Left renal pelvis (tissue), 4 donors: ENCODE measurements around the gene BAD. TPM values are rescaled to one million over a fixed set of nuclear protein-coding genes. Genes with fewer than 3 reads are reported as not detected.
A peak's percentile ranks its signal among the peaks of the same experiment; 100 is the strongest.
"Not testable (repeated sequence)": the region's sequence is repeated elsewhere in the genome, so short reads cannot be mapped to it uniquely, and the experiment has no call there.

ENCODE experiments used
- DNase-seq, 4 donors: peaks; one replicate each; pipeline ENCODE4 v3.0.0-alpha.2; 2013; ENCODE audit warnings: low read depth in 4 of 4, low spot score in 3 of 4
- polyA plus RNA-seq, 4 donors: library from polyadenylated mRNA; unstranded; fragments of 120-200 nt; gene quantifications; one replicate each; pipeline ENCODE4 v1.2.1, GENCODE V29; 2013; ENCODE audit not compliant: insufficient read length in 4 of 4

BAD gene
- polyA plus RNA-seq: 10 to 100 TPM; 42.1 to 69.9 (median 48.3) TPM

GRCh38 chr11:64284048-64284961 is at the start of gene BAD:
Gene BAD (minus strand): TSS chr11:64284665. CDS start chr11:64284368, 297 bp downstream.
- peak in 3 of 4 donors; percentile 81 to 86 (median 84) for DNase-seq

GRCh38 chr11:64333556-64333955 is 49.1 kb upstream of the BAD start:
- no peak for DNase-seq

GRCh38 chr11:64331569-64332371 is 47.3 kb upstream of the BAD start:
- no peak for DNase-seq

- no peak for DNase-seq
Observed at GRCh38 chr11:64330888-64331287, 46.4 kb upstream of the BAD start.

- no peak for DNase-seq
Observed at GRCh38 chr11:64327993-64328392, 43.5 kb upstream of the BAD start.

- no peak for DNase-seq
Observed at GRCh38 chr11:64327375-64327774, 42.9 kb upstream of the BAD start.

GRCh38 chr11:64324692-64325469 is 40.4 kb upstream of the BAD start:
- DNase-seq: no peak

- DNase-seq: not testable (repeated sequence)
Observed at GRCh38 chr11:64323984-64324383, 39.5 kb upstream of the BAD start.

- DNase-seq: no peak
Observed at GRCh38 chr11:64323373-64323772, 38.9 kb upstream of the BAD start.

- no peak for DNase-seq
Observed at GRCh38 chr11:64322925-64323260, 38.4 kb upstream of the BAD start.

- no peak for DNase-seq
Observed at GRCh38 chr11:64321533-64321932, 37.1 kb upstream of the BAD start.

GRCh38 chr11:64321026-64321425 is 36.6 kb upstream of the BAD start:
- DNase-seq: no peak

GRCh38 chr11:64320556-64320955 is 36.1 kb upstream of the BAD start:
- DNase-seq: no peak

GRCh38 chr11:64318766-64319761 is 34.6 kb upstream of the BAD start:
- DNase-seq: no peak

- peak; percentile 89 to 91 (median 90) for DNase-seq
Observed at GRCh38 chr11:64317961-64318765, 33.7 kb upstream of the BAD start, which contains the start of gene PRDX5. Gene PRDX5 (plus strand): TSS chr11:64318121. CDS start chr11:64318216, 95 bp downstream.

- DNase-seq: peak; percentile 86 to 94 (median 92)
Observed at GRCh38 chr11:64317325-64317960, 33.0 kb upstream of the BAD start, which contains the start of gene TRMT112. Gene TRMT112 (minus strand): TSS chr11:64317559. CDS start chr11:64317526, 33 bp downstream.

GRCh38 chr11:64316672-64317324 is 32.3 kb upstream of the BAD start:
- DNase-seq: no peak
